Heart left ventricle (tissue), 13 donors: Measurements from ENCODE around the gene DTX2.
"Not testable (repeated sequence)": the region's sequence is repeated elsewhere in the genome, so short reads cannot be mapped to it uniquely, and the experiment has no call there.

Experiments
- CTCF ChIP-seq, 12 donors: fragments of 200-600 bp; sonication (generic) in 4 of 12; IDR thresholded peaks; one replicate each; pipeline versions ENCODE4 v1.5.0 to v1.8.0; 2018 to 2022; ENCODE audit warnings: antibody characterized with exemption in 12 of 12, mild to moderate bottlenecking in 5 of 12
- POLR2A ChIP-seq, 2 donors: fragments of 450-650 bp; IDR thresholded peaks; one replicate each; pipeline ENCODE4 v1.6.1; 2017; ENCODE audit warnings: antibody characterized with exemption in 2 of 2, mild to moderate bottlenecking in 2 of 2, moderate library complexity in 2 of 2
- donor health status: ischemic (EF 13 %, LVEDD 7.1; RV severe dilation, severe dysfunction).
- donor health status: DM: no; HTN: yes; CAD: no.
- donor health status: DM: no; HTN: no; CAD: no.
- donor health status: ischemic (EF 25% LVEDD 6.9; RV normal size, moderate dysfunction).
- donor health status: ischemic (EF 25% LVEDD 5.7; RV mildly dilated, moderate dysfunction).
- donor health status: ischemic (EF 35%, LVEDD 5.7; RV mildly dilated, moderate dysfunction).
- donor health status: nonischemic (EF 11% LVEDD 7.7; RV severe dilation, severe dysfunction).
- donor health status: DM: yes; HTN: yes; CAD: no.
- donor health status: PGD.
- donor health status: ischemic (EF 29% LVEDD 5.4; RV normal size, mild dysfunction).
- donor health status: nonischemic (EF 23%, LVEDD 6.1; RV moderate dilation, normal function).

GRCh38 chr7:76506643-76507042, 45.1 kb downstream of the DTX2 start:
- not testable (repeated sequence) for TF ChIP-seq CTCF, POLR2A (IDR thresholded peaks at IDR 0.05)
